ENCODE data around the gene TRIM34.
A peak's percentile ranks its signal among the peaks of the same experiment; 100 is the strongest.
"Not testable (repeated sequence)": the region's sequence is repeated elsewhere in the genome, so short reads cannot be mapped to it uniquely, and the experiment has no call there.

The TRIM34 gene

GRCh38 chr11:5597953-5598352 is 26.8 kb upstream of the TRIM34 start:
- peak overlapping the region; percentile 19; the same call in 1 of the 2 replicates for H3K9ac ChIP-seq (ENCODE audit: low read depth, low read length)
- H3K27ac ChIP-seq (ENCODE audit: low read length): no peak overlapping the region
- H3K27me3 ChIP-seq (ENCODE audit: insufficient read depth, low read length): no peaks in the 10 kb centered on the region
- peaks cover 21% of the 10 kb centered on the region; the same call in 1 of the 2 replicates for H3K4me1 ChIP-seq (ENCODE audit: insufficient read depth, low read length)
- peak overlapping the region; percentile 75 for H3K4me3 ChIP-seq (ENCODE audit: low read length)
- H3K9me3 ChIP-seq (ENCODE audit: insufficient read depth, low read depth, low read length): no peaks in the 10 kb centered on the region
- H3K36me3 ChIP-seq (ENCODE audit: insufficient read depth, low read depth, low read length): no peaks in the 10 kb centered on the region; the same call in 1 of the 2 replicates

DNA sequence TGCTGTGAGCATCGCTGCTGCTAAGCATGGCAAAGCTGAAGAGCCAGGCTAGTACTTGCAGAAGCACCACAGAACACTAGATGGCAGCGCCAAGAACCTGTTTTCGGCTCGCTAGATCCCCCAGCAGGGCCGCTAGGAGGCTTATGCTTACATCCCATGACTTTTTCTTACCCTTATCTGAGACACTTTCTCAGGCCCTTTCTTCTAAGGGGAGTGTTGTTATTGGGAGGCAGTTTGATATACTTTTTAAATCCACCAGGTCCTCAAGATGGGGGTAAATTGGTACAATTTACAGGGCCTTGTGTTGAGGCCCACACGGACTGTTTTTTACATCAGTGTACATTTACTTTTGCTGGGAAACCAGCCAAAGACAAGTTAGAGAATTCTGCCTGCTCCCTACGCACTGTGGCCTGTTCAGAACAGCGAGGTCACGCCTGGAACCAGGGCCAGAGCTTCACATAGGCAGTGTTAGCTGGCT is 24.4 kb upstream of the TRIM34 start:
- no peak overlapping the region for H3K27ac ChIP-seq (ENCODE audit: low read length)
- no peaks in the 10 kb centered on the region for H3K27me3 ChIP-seq (ENCODE audit: insufficient read depth, low read length)
- H3K4me1 ChIP-seq (ENCODE audit: insufficient read depth, low read length): peaks cover 21% of the 10 kb centered on the region; the same call in 1 of the 2 replicates
- no peak overlapping the region for H3K9ac ChIP-seq (ENCODE audit: low read depth, low read length)
- H3K9me3 ChIP-seq (ENCODE audit: insufficient read depth, low read depth, low read length): no peaks in the 10 kb centered on the region
- peaks cover 22% of the 10 kb centered on the region for H3K36me3 ChIP-seq (ENCODE audit: insufficient read depth, low read depth, low read length)
- H3K4me3 ChIP-seq (ENCODE audit: low read length): no peak overlapping the region

- H3K36me3 ChIP-seq (ENCODE audit: insufficient read depth, low read depth, low read length): peaks cover 42% of the 10 kb centered on the region
Measured at GRCh38 chr11:5602791-5603190, 22.0 kb upstream of the TRIM34 start.

DNA sequence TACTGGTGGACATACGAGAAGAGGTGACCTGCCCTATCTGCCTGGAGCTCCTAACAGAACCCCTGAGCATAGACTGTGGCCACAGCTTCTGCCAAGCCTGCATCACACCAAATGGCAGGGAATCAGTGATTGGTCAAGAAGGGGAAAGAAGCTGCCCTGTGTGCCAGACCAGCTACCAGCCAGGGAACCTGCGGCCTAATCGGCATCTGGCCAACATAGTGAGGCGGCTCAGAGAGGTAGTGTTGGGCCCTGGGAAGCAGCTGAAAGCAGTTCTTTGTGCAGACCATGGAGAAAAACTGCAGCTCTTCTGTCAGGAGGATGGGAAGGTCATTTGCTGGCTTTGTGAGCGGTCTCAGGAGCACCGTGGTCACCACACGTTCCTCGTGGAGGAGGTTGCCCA is 21.5 kb upstream of the TRIM34 start:
- H3K9ac ChIP-seq (ENCODE audit: low read depth, low read length): no peak overlapping the region
- peaks cover 6% of the 10 kb centered on the region; the same call in 1 of the 2 replicates for H3K4me1 ChIP-seq (ENCODE audit: insufficient read depth, low read length)
- H3K9me3 ChIP-seq (ENCODE audit: insufficient read depth, low read depth, low read length): no peaks in the 10 kb centered on the region
- no peak overlapping the region for H3K27ac ChIP-seq (ENCODE audit: low read length)
- no peak overlapping the region for H3K4me3 ChIP-seq (ENCODE audit: low read length)
- H3K36me3 ChIP-seq (ENCODE audit: insufficient read depth, low read depth, low read length): peaks cover 47% of the 10 kb centered on the region
- H3K27me3 ChIP-seq (ENCODE audit: insufficient read depth, low read length): no peaks in the 10 kb centered on the region

More at GRCh38 chr11:5602791-5603190, 22.0 kb upstream of the TRIM34 start:
- H3K4me3 ChIP-seq (ENCODE audit: low read length); H3K9ac ChIP-seq (ENCODE audit: low read depth, low read length); H3K9me3 ChIP-seq (ENCODE audit: insufficient read depth, low read depth, low read length); H3K27me3 ChIP-seq (ENCODE audit: insufficient read depth, low read length); H3K27ac ChIP-seq (ENCODE audit: low read length): not testable (repeated sequence)
- peaks cover 11% of the 10 kb centered on the region; the same call in 1 of the 2 replicates for H3K4me1 ChIP-seq (ENCODE audit: insufficient read depth, low read length)

GRCh38 chr11:5604896-5605295 is 19.9 kb upstream of the TRIM34 start:
- no peak overlapping the region for H3K27ac ChIP-seq (ENCODE audit: low read length)
- H3K9ac ChIP-seq (ENCODE audit: low read depth, low read length): no peak overlapping the region
- no peak overlapping the region for H3K4me3 ChIP-seq (ENCODE audit: low read length)
- no peaks in the 10 kb centered on the region for H3K4me1 ChIP-seq (ENCODE audit: insufficient read depth, low read length)
- H3K36me3 ChIP-seq (ENCODE audit: insufficient read depth, low read depth, low read length): peaks cover 55% of the 10 kb centered on the region
- no peaks in the 10 kb centered on the region for H3K9me3 ChIP-seq (ENCODE audit: insufficient read depth, low read depth, low read length)
- no peaks in the 10 kb centered on the region for H3K27me3 ChIP-seq (ENCODE audit: insufficient read depth, low read length)

DNA sequence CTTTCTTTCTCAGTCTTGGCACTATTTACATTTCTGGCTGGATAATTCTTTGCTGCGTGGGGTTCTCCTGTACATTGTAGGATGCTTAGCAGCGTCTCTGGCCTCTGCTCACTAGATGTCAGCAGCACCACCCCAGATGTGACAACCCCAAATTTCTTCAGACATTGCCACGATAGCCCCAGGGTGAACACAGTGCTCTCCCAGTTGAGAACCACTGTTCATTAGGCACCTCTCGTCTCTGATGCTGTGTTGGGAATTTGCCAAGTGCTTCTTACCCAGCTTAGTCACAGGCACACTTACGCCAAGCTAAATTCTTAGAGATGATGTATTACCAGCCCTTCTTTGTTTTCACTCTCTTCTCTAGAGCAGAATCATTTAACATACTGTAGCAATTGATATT is 19.0 kb upstream of the TRIM34 start:
- Histone ChIP-seq H3K4me3 (ENCODE audit: low read length) (no peak overlapping the region), H3K27ac (ENCODE audit: low read length) (no peak overlapping the region), H3K9ac (ENCODE audit: low read depth, low read length) (no peak overlapping the region), H3K9me3 (ENCODE audit: insufficient read depth, low read depth, low read length) (no peaks in the 10 kb centered on the region), H3K4me1 (ENCODE audit: insufficient read depth, low read length) (no peaks in the 10 kb centered on the region), H3K27me3 (ENCODE audit: insufficient read depth, low read length) (no peaks in the 10 kb centered on the region), H3K36me3 (ENCODE audit: insufficient read depth, low read depth, low read length) (peaks cover 62% of the 10 kb centered on the region)

- Histone ChIP-seq H3K36me3 (ENCODE audit: insufficient read depth, low read depth, low read length) (peaks cover 63% of the 10 kb centered on the region), H3K27me3 (ENCODE audit: insufficient read depth, low read length) (no peaks in the 10 kb centered on the region)
Measured at GRCh38 chr11:5608808-5609207, 16.0 kb upstream of the TRIM34 start.

GRCh38 chr11:5610446-5610845 is 14.4 kb upstream of the TRIM34 start:
- Histone ChIP-seq H3K36me3 (ENCODE audit: insufficient read depth, low read depth, low read length) (peaks cover 49% of the 10 kb centered on the region), H3K4me1 (ENCODE audit: insufficient read depth, low read length) (no peaks in the 10 kb centered on the region), H3K4me3 (ENCODE audit: low read length) (no peak overlapping the region), H3K27ac (ENCODE audit: low read length) (no peak overlapping the region), H3K27me3 (ENCODE audit: insufficient read depth, low read length) (no peaks in the 10 kb centered on the region), H3K9me3 (ENCODE audit: insufficient read depth, low read depth, low read length) (no peaks in the 10 kb centered on the region), H3K9ac (ENCODE audit: low read depth, low read length) (no peak overlapping the region)

More at GRCh38 chr11:5608808-5609207, 16.0 kb upstream of the TRIM34 start:
- Histone ChIP-seq H3K4me1 (ENCODE audit: insufficient read depth, low read length) (no peaks in the 10 kb centered on the region), H3K4me3 (ENCODE audit: low read length) (no peak overlapping the region), H3K9me3 (ENCODE audit: insufficient read depth, low read depth, low read length) (no peaks in the 10 kb centered on the region), H3K27ac (ENCODE audit: low read length) (no peak overlapping the region), H3K9ac (ENCODE audit: low read depth, low read length) (no peak overlapping the region)

- Histone ChIP-seq H3K9me3 (ENCODE audit: insufficient read depth, low read depth, low read length) (no peaks in the 10 kb centered on the region), H3K36me3 (ENCODE audit: insufficient read depth, low read depth, low read length) (peaks cover 37% of the 10 kb centered on the region), H3K9ac (ENCODE audit: low read depth, low read length) (no peak overlapping the region), H3K27me3 (ENCODE audit: insufficient read depth, low read length) (no peaks in the 10 kb centered on the region), H3K27ac (ENCODE audit: low read length) (no peak overlapping the region), H3K4me1 (ENCODE audit: insufficient read depth, low read length) (no peaks in the 10 kb centered on the region), H3K4me3 (ENCODE audit: low read length) (no peak overlapping the region)
Measured at GRCh38 chr11:5611627-5612026, 13.2 kb upstream of the TRIM34 start.

DNA sequence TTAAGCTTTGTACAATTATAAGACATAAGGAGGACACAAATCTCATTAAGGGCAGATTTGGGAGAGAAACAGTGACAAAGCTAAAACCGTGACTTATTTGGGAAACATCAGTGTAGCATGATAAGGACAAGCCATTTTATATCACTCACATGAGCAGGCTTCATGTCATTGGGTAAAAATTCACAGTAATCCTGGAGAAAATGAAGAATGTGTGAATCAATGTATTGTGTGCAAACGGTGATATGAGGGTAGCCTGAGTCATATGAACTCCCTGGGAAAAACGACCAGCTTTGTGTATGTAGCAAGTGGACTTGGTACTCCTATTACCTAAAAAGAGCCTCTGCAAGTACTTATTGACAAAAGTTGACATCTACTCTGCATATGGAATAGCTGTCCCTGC is 6.0 kb upstream of the TRIM34 start:
- Histone ChIP-seq H3K4me3 (ENCODE audit: low read length) (no peak overlapping the region), H3K9ac (ENCODE audit: low read depth, low read length) (no peak overlapping the region), H3K36me3 (ENCODE audit: insufficient read depth, low read depth, low read length) (no peaks in the 10 kb centered on the region), H3K9me3 (ENCODE audit: insufficient read depth, low read depth, low read length) (no peaks in the 10 kb centered on the region), H3K27me3 (ENCODE audit: insufficient read depth, low read length) (no peaks in the 10 kb centered on the region), H3K4me1 (ENCODE audit: insufficient read depth, low read length) (peaks cover 10% of the 10 kb centered on the region; the same call in 1 of the 2 replicates), H3K27ac (ENCODE audit: low read length) (no peak overlapping the region)

- Histone ChIP-seq H3K9ac (ENCODE audit: low read depth, low read length) (no peak overlapping the region), H3K9me3 (ENCODE audit: insufficient read depth, low read depth, low read length) (no peaks in the 10 kb centered on the region), H3K4me3 (ENCODE audit: low read length) (no peak overlapping the region), H3K4me1 (ENCODE audit: insufficient read depth, low read length) (peaks cover 14% of the 10 kb centered on the region), H3K36me3 (ENCODE audit: insufficient read depth, low read depth, low read length) (no peaks in the 10 kb centered on the region), H3K27ac (ENCODE audit: low read length) (no peak overlapping the region), H3K27me3 (ENCODE audit: insufficient read depth, low read length) (no peaks in the 10 kb centered on the region)
Measured at GRCh38 chr11:5620651-5621521, 3.9 kb upstream of the TRIM34 start.

- Histone ChIP-seq H3K27me3 (ENCODE audit: insufficient read depth, low read length) (no peaks in the 10 kb centered on the region), H3K36me3 (ENCODE audit: insufficient read depth, low read depth, low read length) (no peaks in the 10 kb centered on the region), H3K4me1 (ENCODE audit: insufficient read depth, low read length) (peaks cover 14% of the 10 kb centered on the region), H3K9me3 (ENCODE audit: insufficient read depth, low read depth, low read length) (no peaks in the 10 kb centered on the region), H3K9ac (ENCODE audit: low read depth, low read length) (no peak overlapping the region), H3K27ac (ENCODE audit: low read length) (no peak overlapping the region), H3K4me3 (ENCODE audit: low read length) (no peak overlapping the region)
Measured at GRCh38 chr11:5621580-5621979, 3.2 kb upstream of the TRIM34 start.

Measured in iPS-20b (cell line).